Erythroblast (primary cell): ENCODE data around the gene GPX2.

Source experiments
- GATA1 ChIP-seq: IDR thresholded peaks from 2 replicates; pipeline ENCODE4 v1.6.1; 2011; ENCODE audit warnings: low read depth, mild to moderate bottlenecking, control low read depth, low read length, moderate library complexity
- POLR2A ChIP-seq: IDR thresholded peaks from 2 replicates; pipeline ENCODE4 v1.6.1; 2011; ENCODE audit warnings: mild to moderate bottlenecking, low read length

DNA sequence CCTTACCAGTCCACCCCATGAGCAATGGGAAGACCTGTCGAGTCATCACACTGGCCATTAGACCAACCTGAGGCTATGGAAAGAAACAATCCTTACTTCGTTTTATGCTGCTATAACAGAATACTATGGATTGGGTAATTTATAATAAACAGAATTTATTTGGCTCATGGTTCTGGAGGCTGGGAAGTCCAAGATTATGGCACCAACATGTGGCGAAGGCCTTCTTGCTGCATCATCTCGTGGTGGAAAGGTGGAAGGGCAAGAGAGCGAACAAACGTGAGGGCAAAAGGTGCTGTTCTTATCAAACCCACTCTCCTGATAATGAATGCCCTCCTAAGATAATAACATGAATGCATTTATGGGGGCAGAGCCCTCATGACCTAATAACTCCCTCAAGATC, 53.2 kb downstream of the GPX2 start:
- TF ChIP-seq POLR2A (no peak), GATA1 (no peak)
